Measurements from ENCODE around the gene SERPINE1.

SERPINE1 gene

GRCh38 chr7:101179117-101179516 lies 52.2 kb downstream of the SERPINE1 start:
- Histone ChIP-seq H3K36me3 (ENCODE audit: control insufficient read depth, insufficient read depth, low read length) (no peaks in the 10 kb centered on the region), H3K4me3 (replicated peaks; ENCODE audit: low read depth, low read length) (no peak overlapping the region), H3K27me3 (replicated peaks; ENCODE audit: control insufficient read depth, insufficient read depth, low read length) (peaks cover 1% of the 10 kb centered on the region; the same call in 1 of the 2 replicates)
- no peak for TF ChIP-seq CTCF (IDR thresholded peaks at IDR 0.05; ENCODE audit: insufficient read depth, low read length, poor library complexity, severe bottlenecking)
- no peak for DNase-seq (ENCODE audit: extremely low read depth, insufficient read length)

GRCh38 chr7:101179713-101180112 lies 52.8 kb downstream of the SERPINE1 start:
- Histone ChIP-seq H3K27me3 (replicated peaks; ENCODE audit: control insufficient read depth, insufficient read depth, low read length) (peaks cover 1% of the 10 kb centered on the region; the same call in 1 of the 2 replicates), H3K4me3 (replicated peaks; ENCODE audit: low read depth, low read length) (no peak overlapping the region), H3K36me3 (ENCODE audit: control insufficient read depth, insufficient read depth, low read length) (no peaks in the 10 kb centered on the region)
- no peak for DNase-seq (ENCODE audit: extremely low read depth, insufficient read length)
- no peak for TF ChIP-seq CTCF (IDR thresholded peaks at IDR 0.05; ENCODE audit: insufficient read depth, low read length, poor library complexity, severe bottlenecking)

GRCh38 chr7:101180130-101180755 lies 53.3 kb downstream of the SERPINE1 start, which contains the start of gene NAT16:
NAT16 (minus strand) TSS chr7:101180293; CDS start chr7:101174807, 5,486 bp downstream.
- H3K27me3 ChIP-seq (replicated peaks; ENCODE audit: control insufficient read depth, insufficient read depth, low read length) = peaks cover 1% of the 10 kb centered on the region; the same call in 1 of the 2 replicates
- no peaks in the 10 kb centered on the region for H3K36me3 ChIP-seq (ENCODE audit: control insufficient read depth, insufficient read depth, low read length)
- no peak for DNase-seq (ENCODE audit: extremely low read depth, insufficient read length)
- no peak within 1 kb of the TSS for H3K4me3 ChIP-seq (replicated peaks; ENCODE audit: low read depth, low read length)
- no peak for TF ChIP-seq CTCF (IDR thresholded peaks at IDR 0.05; ENCODE audit: insufficient read depth, low read length, poor library complexity, severe bottlenecking)

- Histone ChIP-seq H3K27me3 (replicated peaks; ENCODE audit: control insufficient read depth, insufficient read depth, low read length) (no peaks in the 10 kb centered on the region; the same call in 1 of the 2 replicates), H3K4me3 (replicated peaks; ENCODE audit: low read depth, low read length) (no peak overlapping the region), H3K36me3 (ENCODE audit: control insufficient read depth, insufficient read depth, low read length) (no peaks in the 10 kb centered on the region)
- DNase-seq (ENCODE audit: extremely low read depth, insufficient read length) = no peak
- no peak for TF ChIP-seq CTCF (IDR thresholded peaks at IDR 0.05; ENCODE audit: insufficient read depth, low read length, poor library complexity, severe bottlenecking)
Measured at GRCh38 chr7:101185258-101185839, 58.4 kb downstream of the SERPINE1 start.

GRCh38 chr7:101186194-101186593 lies 59.3 kb downstream of the SERPINE1 start:
- DNase-seq (ENCODE audit: extremely low read depth, insufficient read length) = no peak
- H3K27me3 ChIP-seq (replicated peaks; ENCODE audit: control insufficient read depth, insufficient read depth, low read length) = no peaks in the 10 kb centered on the region
- H3K4me3 ChIP-seq (replicated peaks; ENCODE audit: low read depth, low read length) = no peak overlapping the region
- TF ChIP-seq CTCF (IDR thresholded peaks at IDR 0.05; ENCODE audit: insufficient read depth, low read length, poor library complexity, severe bottlenecking) = no peak
- H3K36me3 ChIP-seq (ENCODE audit: control insufficient read depth, insufficient read depth, low read length) = no peaks in the 10 kb centered on the region
